Measurements from ENCODE around the gene LDB1. TPM values are rescaled to one million over a fixed set of nuclear protein-coding genes. Genes with fewer than 3 reads are reported as not detected.

LDB1 gene
- total and polyA plus RNA-seq, 4 donors: 2.4 to 51.9 (median 10.3) TPM

DNA sequence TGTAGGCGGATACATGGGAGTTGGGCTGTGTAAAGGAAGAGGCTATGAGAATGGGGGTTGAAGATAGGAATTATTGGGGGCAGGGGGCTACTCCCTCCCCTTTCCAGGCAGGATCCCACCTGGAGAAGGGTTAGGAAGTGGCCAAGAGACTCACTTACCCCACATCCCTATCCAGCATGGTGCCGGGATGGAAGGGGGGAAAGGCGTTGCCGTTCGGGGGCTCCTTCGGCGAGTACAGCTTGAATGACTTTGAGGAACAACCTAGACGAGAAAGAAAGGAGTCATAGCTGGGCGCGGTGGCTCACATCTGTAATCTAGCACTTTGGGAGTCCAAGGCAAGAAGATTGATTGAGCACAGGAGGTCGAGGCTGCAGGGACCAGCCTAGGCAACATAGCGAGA, 8.9 kb downstream of the LDB1 start:
- TF ChIP-seq RXRA (IDR thresholded peaks at IDR 0.05): no peak
- no peak for TF ChIP-seq FOXA2 (IDR thresholded peaks at IDR 0.05)
- no peak for TF ChIP-seq GABPA (IDR thresholded peaks at IDR 0.05 in 1 of 2, conservative IDR thresholded peaks at IDR 0.05 in 1 of 2)
- TF ChIP-seq YY1 (IDR thresholded peaks at IDR 0.05): no peak
- TF ChIP-seq EGR1 (IDR thresholded peaks at IDR 0.05; ENCODE audit: low read depth in 2 of 2): no peak
- TF ChIP-seq FOXA1 (IDR thresholded peaks at IDR 0.05): no peak
- no peak for TF ChIP-seq HNF4G (IDR thresholded peaks at IDR 0.05)
- TF ChIP-seq RAD21 (IDR thresholded peaks at IDR 0.05): no peak
- TF ChIP-seq SP1 (IDR thresholded peaks at IDR 0.05): no peak
- TF ChIP-seq NR2F2 (IDR thresholded peaks at IDR 0.05): no peak
- TF ChIP-seq, protein P1, sequence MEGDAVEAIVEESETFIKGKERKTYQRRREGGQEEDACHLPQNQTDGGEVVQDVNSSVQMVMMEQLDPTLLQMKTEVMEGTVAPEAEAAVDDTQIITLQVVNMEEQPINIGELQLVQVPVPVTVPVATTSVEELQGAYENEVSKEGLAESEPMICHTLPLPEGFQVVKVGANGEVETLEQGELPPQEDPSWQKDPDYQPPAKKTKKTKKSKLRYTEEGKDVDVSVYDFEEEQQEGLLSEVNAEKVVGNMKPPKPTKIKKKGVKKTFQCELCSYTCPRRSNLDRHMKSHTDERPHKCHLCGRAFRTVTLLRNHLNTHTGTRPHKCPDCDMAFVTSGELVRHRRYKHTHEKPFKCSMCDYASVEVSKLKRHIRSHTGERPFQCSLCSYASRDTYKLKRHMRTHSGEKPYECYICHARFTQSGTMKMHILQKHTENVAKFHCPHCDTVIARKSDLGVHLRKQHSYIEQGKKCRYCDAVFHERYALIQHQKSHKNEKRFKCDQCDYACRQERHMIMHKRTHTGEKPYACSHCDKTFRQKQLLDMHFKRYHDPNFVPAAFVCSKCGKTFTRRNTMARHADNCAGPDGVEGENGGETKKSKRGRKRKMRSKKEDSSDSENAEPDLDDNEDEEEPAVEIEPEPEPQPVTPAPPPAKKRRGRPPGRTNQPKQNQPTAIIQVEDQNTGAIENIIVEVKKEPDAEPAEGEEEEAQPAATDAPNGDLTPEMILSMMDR (IDR thresholded peaks at IDR 0.05; ENCODE audit: low read depth, low read length, missing input control): no peak
- TF ChIP-seq, protein P2, sequence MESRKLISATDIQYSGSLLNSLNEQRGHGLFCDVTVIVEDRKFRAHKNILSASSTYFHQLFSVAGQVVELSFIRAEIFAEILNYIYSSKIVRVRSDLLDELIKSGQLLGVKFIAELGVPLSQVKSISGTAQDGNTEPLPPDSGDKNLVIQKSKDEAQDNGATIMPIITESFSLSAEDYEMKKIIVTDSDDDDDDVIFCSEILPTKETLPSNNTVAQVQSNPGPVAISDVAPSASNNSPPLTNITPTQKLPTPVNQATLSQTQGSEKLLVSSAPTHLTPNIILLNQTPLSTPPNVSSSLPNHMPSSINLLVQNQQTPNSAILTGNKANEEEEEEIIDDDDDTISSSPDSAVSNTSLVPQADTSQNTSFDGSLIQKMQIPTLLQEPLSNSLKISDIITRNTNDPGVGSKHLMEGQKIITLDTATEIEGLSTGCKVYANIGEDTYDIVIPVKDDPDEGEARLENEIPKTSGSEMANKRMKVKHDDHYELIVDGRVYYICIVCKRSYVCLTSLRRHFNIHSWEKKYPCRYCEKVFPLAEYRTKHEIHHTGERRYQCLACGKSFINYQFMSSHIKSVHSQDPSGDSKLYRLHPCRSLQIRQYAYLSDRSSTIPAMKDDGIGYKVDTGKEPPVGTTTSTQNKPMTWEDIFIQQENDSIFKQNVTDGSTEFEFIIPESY (IDR thresholded peaks at IDR 0.05): no peak
- H3K4me3 ChIP-seq (ENCODE audit: low read depth in 1 of 3, low read length in 3 of 3): no peak overlapping the region
- no peak overlapping the region for H3K9ac ChIP-seq (ENCODE audit: low read depth in 1 of 2, low read length in 2 of 2)
- H3K27ac ChIP-seq (ENCODE audit: low read depth in 1 of 2, low read length in 2 of 2): no peak overlapping the region
- H3K36me3 ChIP-seq (ENCODE audit: control insufficient read depth in 4 of 4, insufficient read depth in 3 of 4, low read depth in 1 of 4, low read length in 3 of 4): peaks cover 17 to 41% (median 35%) of the 10 kb centered on the region in 4 donors
- H3K4me1 ChIP-seq (ENCODE audit: control insufficient read depth in 4 of 4, insufficient read depth in 4 of 4, low read length in 3 of 4): peaks cover 6 to 27% (median 21%) of the 10 kb centered on the region in 4 donors
- no peaks in the 10 kb centered on the region for H3K9me3 ChIP-seq (ENCODE audit: control insufficient read depth in 4 of 4, low read length in 3 of 4)
- no peaks in the 10 kb centered on the region for H3K27me3 ChIP-seq (ENCODE audit: control insufficient read depth in 4 of 4, insufficient read depth in 4 of 4, low read length in 3 of 4)
- 96% methylated on average over 12 of the region's 12 CpGs for WGBS
- no peak for DNase-seq (ENCODE audit: low spot score)

GRCh38 chr10:102109166-102110116, 10.7 kb downstream of the LDB1 start:
- TF ChIP-seq HNF4G (IDR thresholded peaks at IDR 0.05): no peak
- TF ChIP-seq YY1 (IDR thresholded peaks at IDR 0.05): no peak
- no peak for TF ChIP-seq SP1 (IDR thresholded peaks at IDR 0.05)
- no peak for TF ChIP-seq FOXA1 (IDR thresholded peaks at IDR 0.05)
- no peak for TF ChIP-seq FOXA2 (IDR thresholded peaks at IDR 0.05)
- no peak for TF ChIP-seq GABPA (IDR thresholded peaks at IDR 0.05 in 1 of 2, conservative IDR thresholded peaks at IDR 0.05 in 1 of 2)
- TF ChIP-seq RAD21 (IDR thresholded peaks at IDR 0.05): no peak
- TF ChIP-seq JUND (IDR thresholded peaks at IDR 0.05): no peak
- TF ChIP-seq, protein P3, sequence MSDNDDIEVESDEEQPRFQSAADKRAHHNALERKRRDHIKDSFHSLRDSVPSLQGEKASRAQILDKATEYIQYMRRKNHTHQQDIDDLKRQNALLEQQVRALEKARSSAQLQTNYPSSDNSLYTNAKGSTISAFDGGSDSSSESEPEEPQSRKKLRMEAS (IDR thresholded peaks at IDR 0.05): no peak
- no peak for TF ChIP-seq TAF1 (conservative IDR thresholded peaks at IDR 0.05)
- TF ChIP-seq, protein P4, sequence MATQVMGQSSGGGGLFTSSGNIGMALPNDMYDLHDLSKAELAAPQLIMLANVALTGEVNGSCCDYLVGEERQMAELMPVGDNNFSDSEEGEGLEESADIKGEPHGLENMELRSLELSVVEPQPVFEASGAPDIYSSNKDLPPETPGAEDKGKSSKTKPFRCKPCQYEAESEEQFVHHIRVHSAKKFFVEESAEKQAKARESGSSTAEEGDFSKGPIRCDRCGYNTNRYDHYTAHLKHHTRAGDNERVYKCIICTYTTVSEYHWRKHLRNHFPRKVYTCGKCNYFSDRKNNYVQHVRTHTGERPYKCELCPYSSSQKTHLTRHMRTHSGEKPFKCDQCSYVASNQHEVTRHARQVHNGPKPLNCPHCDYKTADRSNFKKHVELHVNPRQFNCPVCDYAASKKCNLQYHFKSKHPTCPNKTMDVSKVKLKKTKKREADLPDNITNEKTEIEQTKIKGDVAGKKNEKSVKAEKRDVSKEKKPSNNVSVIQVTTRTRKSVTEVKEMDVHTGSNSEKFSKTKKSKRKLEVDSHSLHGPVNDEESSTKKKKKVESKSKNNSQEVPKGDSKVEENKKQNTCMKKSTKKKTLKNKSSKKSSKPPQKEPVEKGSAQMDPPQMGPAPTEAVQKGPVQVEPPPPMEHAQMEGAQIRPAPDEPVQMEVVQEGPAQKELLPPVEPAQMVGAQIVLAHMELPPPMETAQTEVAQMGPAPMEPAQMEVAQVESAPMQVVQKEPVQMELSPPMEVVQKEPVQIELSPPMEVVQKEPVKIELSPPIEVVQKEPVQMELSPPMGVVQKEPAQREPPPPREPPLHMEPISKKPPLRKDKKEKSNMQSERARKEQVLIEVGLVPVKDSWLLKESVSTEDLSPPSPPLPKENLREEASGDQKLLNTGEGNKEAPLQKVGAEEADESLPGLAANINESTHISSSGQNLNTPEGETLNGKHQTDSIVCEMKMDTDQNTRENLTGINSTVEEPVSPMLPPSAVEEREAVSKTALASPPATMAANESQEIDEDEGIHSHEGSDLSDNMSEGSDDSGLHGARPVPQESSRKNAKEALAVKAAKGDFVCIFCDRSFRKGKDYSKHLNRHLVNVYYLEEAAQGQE (IDR thresholded peaks at IDR 0.05): no peak
- TF ChIP-seq, protein P1 (IDR thresholded peaks at IDR 0.05; ENCODE audit: low read depth, low read length, missing input control): no peak
- no peak for TF ChIP-seq RXRA (IDR thresholded peaks at IDR 0.05)
- TF ChIP-seq EGR1 (IDR thresholded peaks at IDR 0.05; ENCODE audit: low read depth in 2 of 2): no peak
- TF ChIP-seq, protein P2 (IDR thresholded peaks at IDR 0.05): no peak
- Histone ChIP-seq H3K9me3 (ENCODE audit: control insufficient read depth in 4 of 4, low read length in 3 of 4) (no peaks in the 10 kb centered on the region), H3K36me3 (ENCODE audit: control insufficient read depth in 4 of 4, insufficient read depth in 3 of 4, low read depth in 1 of 4, low read length in 3 of 4) (peaks cover 17 to 41% (median 35%) of the 10 kb centered on the region in 4 donors), H3K27me3 (ENCODE audit: control insufficient read depth in 4 of 4, insufficient read depth in 4 of 4, low read length in 3 of 4) (no peaks in the 10 kb centered on the region), H3K4me1 (ENCODE audit: control insufficient read depth in 4 of 4, insufficient read depth in 4 of 4, low read length in 3 of 4) (peaks cover 6 to 16% (median 10%) of the 10 kb centered on the region in 4 donors), H3K9ac (ENCODE audit: low read depth in 1 of 2, low read length in 2 of 2) (no peak overlapping the region), H3K4me3 (ENCODE audit: low read depth in 1 of 3, low read length in 3 of 3) (no peak overlapping the region), H3K27ac (ENCODE audit: low read depth in 1 of 2, low read length in 2 of 2) (no peak overlapping the region)
- DNase-seq (ENCODE audit: low spot score): no peak
- 96% methylated on average over 24 of the region's 24 CpGs for WGBS

Measured in liver (tissue), 9 donors.